ENCODE data around the gene ALDH3A2.

DNA sequence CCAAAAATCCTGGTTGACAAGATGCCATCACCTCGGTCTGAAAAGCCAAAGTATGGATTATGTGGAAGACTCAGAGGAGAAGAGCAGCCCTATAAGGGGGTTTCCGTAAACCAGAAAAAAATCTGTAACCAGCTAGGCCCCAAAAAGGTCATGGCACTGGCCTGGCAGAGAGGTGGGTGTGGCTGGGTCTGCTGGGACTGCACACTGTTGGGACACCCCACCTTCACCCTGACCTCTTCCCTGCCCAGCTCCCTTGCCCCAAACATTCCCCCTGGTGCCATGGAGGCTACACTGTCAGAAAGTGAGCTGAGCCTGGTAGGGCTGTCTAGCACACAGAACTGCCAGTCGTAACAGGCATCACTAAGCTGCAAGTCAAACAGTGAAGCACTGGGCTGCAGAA is 61.3 kb downstream of the ALDH3A2 start:
- TF ChIP-seq, protein P1, sequence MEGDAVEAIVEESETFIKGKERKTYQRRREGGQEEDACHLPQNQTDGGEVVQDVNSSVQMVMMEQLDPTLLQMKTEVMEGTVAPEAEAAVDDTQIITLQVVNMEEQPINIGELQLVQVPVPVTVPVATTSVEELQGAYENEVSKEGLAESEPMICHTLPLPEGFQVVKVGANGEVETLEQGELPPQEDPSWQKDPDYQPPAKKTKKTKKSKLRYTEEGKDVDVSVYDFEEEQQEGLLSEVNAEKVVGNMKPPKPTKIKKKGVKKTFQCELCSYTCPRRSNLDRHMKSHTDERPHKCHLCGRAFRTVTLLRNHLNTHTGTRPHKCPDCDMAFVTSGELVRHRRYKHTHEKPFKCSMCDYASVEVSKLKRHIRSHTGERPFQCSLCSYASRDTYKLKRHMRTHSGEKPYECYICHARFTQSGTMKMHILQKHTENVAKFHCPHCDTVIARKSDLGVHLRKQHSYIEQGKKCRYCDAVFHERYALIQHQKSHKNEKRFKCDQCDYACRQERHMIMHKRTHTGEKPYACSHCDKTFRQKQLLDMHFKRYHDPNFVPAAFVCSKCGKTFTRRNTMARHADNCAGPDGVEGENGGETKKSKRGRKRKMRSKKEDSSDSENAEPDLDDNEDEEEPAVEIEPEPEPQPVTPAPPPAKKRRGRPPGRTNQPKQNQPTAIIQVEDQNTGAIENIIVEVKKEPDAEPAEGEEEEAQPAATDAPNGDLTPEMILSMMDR (IDR thresholded peaks at IDR 0.05): no peak
- TF ChIP-seq POLR2A (IDR thresholded peaks at IDR 0.05): no peak
